ENCODE data around the gene LSM10. TPM values are rescaled to one million over a fixed set of nuclear protein-coding genes. Genes with fewer than 3 reads are reported as not detected.

Gene LSM10
- total RNA-seq, 1 donor from 2014 or later = 45.7 TPM

- no peaks in the 10 kb centered on the region for H3K9me3 Mint-ChIP-seq (ENCODE audit: low read depth)
- TF ChIP-seq CTCF (IDR thresholded peaks at IDR 0.05) = no peak
Measured at GRCh38 chr1:36401602-36402503, 4.1 kb upstream of the LSM10 start.

GRCh38 chr1:36400825-36401601 is 3.3 kb upstream of the LSM10 start:
- Mint-ChIP-seq H3K4me3 (ENCODE audit: unreplicated experiment) (peak overlapping the region; percentile 95), H3K9me3 (ENCODE audit: low read depth) (no peaks in the 10 kb centered on the region), H3K27ac (ENCODE audit: unreplicated experiment) (peak overlapping the region; percentile 100), H3K36me3 (ENCODE audit: low read depth) (peaks cover 4% of the 10 kb centered on the region), H3K27me3 (ENCODE audit: low read depth) (no peaks in the 10 kb centered on the region), H3K4me1 (ENCODE audit: low read depth) (peaks cover 39% of the 10 kb centered on the region)
- TF ChIP-seq CTCF (IDR thresholded peaks at IDR 0.05) = peak; percentile 50
- peak; percentile 98 for DNase-seq (ENCODE audit: low spot score)

More at GRCh38 chr1:36401602-36402503, 4.1 kb upstream of the LSM10 start:
- no peak for DNase-seq (ENCODE audit: low spot score)
- Mint-ChIP-seq H3K36me3 (ENCODE audit: low read depth) (peaks cover 5% of the 10 kb centered on the region), H3K4me3 (ENCODE audit: unreplicated experiment) (peak overlapping the region; percentile 95), H3K27me3 (ENCODE audit: low read depth) (no peaks in the 10 kb centered on the region), H3K4me1 (ENCODE audit: low read depth) (peaks cover 31% of the 10 kb centered on the region), H3K27ac (ENCODE audit: unreplicated experiment) (peak overlapping the region; percentile 100)

GRCh38 chr1:36400514-36400824 is 2.8 kb upstream of the LSM10 start:
- peak overlapping the region; percentile 100 for H3K27ac Mint-ChIP-seq (ENCODE audit: unreplicated experiment)

GRCh38 chr1:36398370-36398977 is 766 bp upstream of the LSM10 start:
- peak overlapping the region; percentile 96 for H3K4me3 Mint-ChIP-seq (ENCODE audit: unreplicated experiment)
- H3K36me3 Mint-ChIP-seq (ENCODE audit: low read depth) = peaks cover 3% of the 10 kb centered on the region
- no peak for TF ChIP-seq CTCF (IDR thresholded peaks at IDR 0.05)
- peaks cover 43% of the 10 kb centered on the region for H3K4me1 Mint-ChIP-seq (ENCODE audit: low read depth)
- peak overlapping the region; percentile 100 for H3K27ac Mint-ChIP-seq (ENCODE audit: unreplicated experiment)
- DNase-seq (ENCODE audit: low spot score) = no peak
- H3K27me3 Mint-ChIP-seq (ENCODE audit: low read depth) = no peaks in the 10 kb centered on the region
- H3K9me3 Mint-ChIP-seq (ENCODE audit: low read depth) = no peaks in the 10 kb centered on the region

More at GRCh38 chr1:36400514-36400824, 2.8 kb upstream of the LSM10 start:
- Mint-ChIP-seq H3K36me3 (ENCODE audit: low read depth) (peaks cover 4% of the 10 kb centered on the region), H3K4me3 (ENCODE audit: unreplicated experiment) (peak overlapping the region; percentile 95), H3K4me1 (ENCODE audit: low read depth) (peaks cover 39% of the 10 kb centered on the region), H3K9me3 (ENCODE audit: low read depth) (no peaks in the 10 kb centered on the region), H3K27me3 (ENCODE audit: low read depth) (no peaks in the 10 kb centered on the region)
- no peak for DNase-seq (ENCODE audit: low spot score)
- TF ChIP-seq CTCF (IDR thresholded peaks at IDR 0.05) = no peak

- DNase-seq (ENCODE audit: low spot score) = no peak
- Mint-ChIP-seq H3K36me3 (ENCODE audit: low read depth) (peaks cover 11% of the 10 kb centered on the region), H3K27me3 (ENCODE audit: low read depth) (no peaks in the 10 kb centered on the region), H3K27ac (ENCODE audit: unreplicated experiment) (peak overlapping the region; percentile 100), H3K4me3 (ENCODE audit: unreplicated experiment) (peak overlapping the region; percentile 96), H3K9me3 (ENCODE audit: low read depth) (no peaks in the 10 kb centered on the region), H3K4me1 (ENCODE audit: low read depth) (peaks cover 37% of the 10 kb centered on the region)
- no peak for TF ChIP-seq CTCF (IDR thresholded peaks at IDR 0.05)
Measured at GRCh38 chr1:36397083-36397377, 678 bp downstream of the LSM10 start.
